HG02610 (cell line): Measurements from ENCODE around the gene VOPP1.
"Not testable (repeated sequence)": the region's sequence is repeated elsewhere in the genome, so short reads cannot be mapped to it uniquely, and the experiment has no call there.

Experiments
- ATAC-seq: cut with Tn5 transposase; IDR thresholded peaks from one replicate; pipeline ENCODE4 v1.9.1; 2021; ENCODE audit warnings: mild to moderate bottlenecking, moderate library complexity; ENCODE audit not compliant: unreplicated experiment

VOPP1 gene

DNA sequence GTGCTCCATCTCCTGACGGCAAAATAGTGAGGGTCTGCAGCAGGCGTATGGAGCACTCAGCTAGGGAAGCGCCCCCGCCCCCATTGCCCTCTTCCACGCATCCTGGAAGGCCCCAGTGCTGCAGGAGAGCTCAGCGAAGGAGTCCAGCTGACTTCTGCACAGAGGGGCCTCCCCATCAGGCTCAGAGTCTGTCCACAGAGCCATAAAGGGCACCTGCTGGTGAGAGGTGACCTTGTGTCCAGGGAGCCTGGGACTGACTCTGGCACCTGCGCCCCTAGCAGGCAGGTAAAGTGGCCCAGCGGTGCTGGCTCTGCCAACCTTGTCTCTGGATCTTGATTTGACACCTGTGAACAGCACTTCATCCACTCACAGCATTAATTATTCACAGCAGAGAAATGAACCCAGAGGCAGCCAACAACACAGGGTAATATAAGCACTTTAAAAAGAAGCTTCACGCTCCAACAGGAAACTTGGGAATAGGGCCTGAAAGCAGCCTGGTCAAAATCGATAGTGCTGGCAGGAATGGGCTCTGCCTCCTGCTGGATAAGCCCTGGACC lies 59.6 kb downstream of the VOPP1 start:
- ATAC-seq: no peak

GRCh38 chr7:55510621-55511020 lies 61.7 kb downstream of the VOPP1 start:
- no peak for ATAC-seq

- not testable (repeated sequence) for ATAC-seq
These were observed 62.1 kb downstream of the VOPP1 start for GRCh38 chr7:55510206-55510605.

DNA sequence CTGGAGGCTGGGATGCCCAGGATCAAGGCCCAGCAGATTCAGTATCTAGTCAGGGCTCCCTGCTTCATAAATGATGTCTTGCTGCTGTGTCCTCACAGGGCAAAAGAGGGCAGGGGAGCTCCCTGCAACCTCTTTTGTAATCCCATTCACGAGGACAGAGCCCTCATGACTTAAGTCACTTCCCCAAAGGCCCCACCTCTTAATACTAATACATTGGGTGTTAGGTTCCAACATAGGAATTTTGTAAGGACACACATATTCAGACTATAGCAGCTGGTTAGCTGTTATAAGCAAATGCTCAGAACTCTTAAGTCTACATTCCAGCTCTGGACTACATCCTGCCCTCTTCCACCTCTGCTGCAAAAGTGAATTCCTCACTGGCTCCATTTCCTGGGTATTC lies 63.0 kb downstream of the VOPP1 start:
- no peak for ATAC-seq

DNA sequence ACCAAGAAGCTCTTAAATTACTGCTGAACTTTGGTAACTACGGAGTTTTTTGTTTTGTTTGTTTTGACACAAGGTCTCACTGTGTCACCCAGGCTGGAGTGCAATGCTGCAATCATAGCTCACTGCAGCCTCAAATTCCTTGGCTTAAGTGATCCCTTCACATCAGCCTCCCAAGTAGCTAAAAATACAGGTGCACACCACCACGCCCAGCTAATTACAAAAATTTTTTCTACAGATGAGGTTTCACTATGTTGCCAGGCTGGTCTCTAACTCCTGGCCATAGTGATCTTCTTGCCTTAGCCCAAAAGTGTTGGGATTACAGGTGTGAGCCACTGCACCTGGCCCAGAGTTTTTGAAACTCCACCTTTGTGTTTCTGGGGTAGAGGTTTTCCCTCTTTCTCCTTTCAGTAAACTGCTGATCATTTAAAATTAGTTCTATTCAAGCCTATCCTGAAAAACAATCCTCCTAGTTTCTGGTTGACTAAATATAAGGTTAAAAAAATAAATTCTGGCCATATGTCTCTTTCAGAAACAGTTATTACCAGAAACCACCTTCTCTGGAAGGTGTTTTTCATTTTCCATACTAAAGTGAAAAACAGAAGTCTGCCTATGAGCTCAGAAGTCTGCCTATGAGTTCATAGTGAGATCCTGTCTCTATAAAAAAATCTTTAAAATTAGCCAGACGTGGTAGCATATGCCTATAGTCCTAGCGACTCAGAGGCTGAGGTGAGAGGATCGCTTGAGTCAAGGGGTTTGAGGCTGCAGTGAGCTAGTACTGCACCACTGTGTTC lies 63.9 kb downstream of the VOPP1 start:
- ATAC-seq: peak; percentile 77

GRCh38 chr7:55507743-55508142 lies 64.6 kb downstream of the VOPP1 start:
- ATAC-seq: no peak

- ATAC-seq: no peak
These were observed 67.2 kb downstream of the VOPP1 start for GRCh38 chr7:55504967-55505658.

GRCh38 chr7:55504093-55504859 lies 68.0 kb downstream of the VOPP1 start:
- ATAC-seq: no peak

DNA sequence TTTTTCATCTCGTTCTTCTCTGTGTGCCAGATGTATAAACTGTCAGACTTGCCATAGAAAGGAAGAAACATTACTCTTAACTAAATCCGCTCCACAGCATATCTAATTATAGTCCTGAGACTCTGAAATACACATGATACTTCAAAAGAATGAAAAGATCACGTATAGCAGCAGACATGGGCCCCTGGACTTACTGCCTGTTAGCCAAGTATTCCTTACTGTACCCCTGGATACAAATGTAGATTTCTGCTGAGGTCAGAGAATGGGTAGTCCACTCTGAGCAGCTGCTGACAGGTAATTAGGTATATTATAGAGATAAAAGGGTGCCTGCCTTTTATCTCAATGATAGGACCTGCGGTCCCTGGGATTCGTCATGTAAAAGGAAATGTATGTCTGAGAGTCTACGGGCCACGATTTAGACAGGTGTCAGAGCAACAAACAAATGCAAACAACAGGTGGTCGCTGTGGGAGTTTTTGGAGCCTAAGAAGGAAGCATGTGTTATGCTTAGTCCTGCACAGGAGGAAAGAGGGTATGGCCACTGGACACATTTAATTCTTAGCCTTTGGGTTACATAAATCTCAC lies 69.4 kb downstream of the VOPP1 start:
- no peak for ATAC-seq

- ATAC-seq: no peak
These were observed 70.0 kb downstream of the VOPP1 start for GRCh38 chr7:55502124-55502857.

DNA sequence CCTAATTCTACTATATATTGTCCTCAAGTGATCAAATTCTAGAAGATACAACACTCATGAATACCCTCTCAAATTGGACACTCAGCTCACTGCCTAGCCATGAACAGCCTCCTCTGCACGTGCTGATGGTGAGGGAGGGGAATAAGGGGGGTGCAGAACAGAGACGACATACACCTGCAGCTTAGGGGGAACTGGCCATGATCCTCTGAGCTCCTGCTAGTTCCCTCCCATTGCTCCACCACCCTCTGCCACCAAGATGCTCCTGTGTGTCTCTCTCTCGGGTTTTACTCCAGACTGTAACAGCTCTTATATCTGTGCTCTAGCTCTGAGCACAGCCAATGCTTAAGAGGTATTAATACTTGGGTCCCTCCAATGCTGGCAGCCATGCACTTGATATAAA lies 70.7 kb downstream of the VOPP1 start:
- no peak for ATAC-seq

DNA sequence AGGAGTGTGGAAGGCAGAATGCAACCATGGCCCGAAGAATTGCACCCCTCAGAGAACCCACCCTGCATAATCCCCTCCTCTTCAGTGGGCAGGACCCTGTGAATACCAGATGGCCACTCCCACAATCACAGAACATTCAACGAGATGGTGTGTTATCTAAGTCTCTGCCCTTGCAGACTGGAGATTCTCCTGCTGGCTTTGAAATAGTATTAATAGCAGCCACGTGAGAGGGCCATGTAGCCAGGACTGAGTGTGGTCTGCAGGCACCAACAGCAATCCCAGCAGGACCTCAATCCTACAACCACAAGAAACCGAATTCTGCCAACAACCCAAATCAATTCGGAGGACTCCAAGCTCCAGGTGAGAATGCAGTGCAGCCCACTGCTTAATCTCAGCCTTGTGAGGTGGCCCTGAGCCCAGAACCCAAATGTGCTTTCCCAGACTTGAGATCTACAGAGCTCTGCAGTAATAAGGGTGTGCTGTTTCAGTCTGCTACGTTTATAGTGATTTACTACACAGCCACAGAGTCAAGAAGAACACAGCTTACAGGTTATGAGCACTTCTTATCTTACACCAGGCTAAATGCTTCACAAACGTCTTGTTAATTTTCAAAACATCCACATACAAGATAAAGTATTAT lies 72.1 kb downstream of the VOPP1 start:
- ATAC-seq: no peak

DNA sequence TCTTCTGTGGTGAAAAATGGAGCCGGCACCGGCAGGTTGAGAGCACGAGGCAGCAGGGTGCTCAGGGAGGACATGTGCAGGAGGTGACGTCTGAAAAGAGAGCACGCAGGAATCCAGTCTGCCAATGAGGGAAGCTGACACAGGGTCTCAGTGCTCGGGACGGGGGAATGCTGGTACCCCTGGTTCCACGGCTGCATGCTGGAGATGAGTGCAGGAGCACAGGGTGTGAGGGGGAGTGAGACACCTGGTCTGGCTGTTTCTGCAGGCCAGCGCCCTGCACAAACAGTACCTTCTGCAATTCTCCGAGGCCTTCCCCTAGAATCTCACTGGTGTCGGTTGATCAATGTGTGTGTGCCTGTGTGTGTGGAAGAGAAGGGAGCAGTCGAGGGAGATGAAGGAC lies 72.7 kb downstream of the VOPP1 start:
- no peak for ATAC-seq

GRCh38 chr7:55498770-55499169 lies 73.5 kb downstream of the VOPP1 start:
- ATAC-seq: no peak

DNA sequence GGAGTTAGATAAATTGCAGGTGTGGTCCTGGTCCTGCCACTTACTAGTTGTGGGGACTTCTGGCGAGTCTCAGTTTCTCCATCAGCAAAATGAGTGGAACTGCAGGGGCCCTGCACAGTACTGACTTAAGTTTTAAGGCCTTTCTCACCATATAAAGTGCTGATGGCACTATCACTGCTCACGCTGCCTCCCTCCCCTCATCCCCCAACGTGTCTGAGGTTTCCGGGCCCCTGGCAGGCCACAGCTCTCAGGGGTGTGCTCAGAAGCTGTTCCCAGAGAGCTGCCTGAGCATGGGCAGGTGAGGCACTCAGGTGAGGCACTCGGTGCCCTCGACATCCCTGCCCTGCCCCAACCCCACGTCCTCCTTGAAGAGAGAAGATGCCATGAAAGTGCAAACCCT lies 74.2 kb downstream of the VOPP1 start:
- no peak for ATAC-seq

GRCh38 chr7:55497521-55497920 lies 74.8 kb downstream of the VOPP1 start:
- no peak for ATAC-seq

GRCh38 chr7:55496906-55497305 lies 75.4 kb downstream of the VOPP1 start:
- ATAC-seq: no peak

- ATAC-seq: no peak
These were observed 77.4 kb downstream of the VOPP1 start for GRCh38 chr7:55494951-55495350.

- ATAC-seq: no peak
These were observed 78.9 kb downstream of the VOPP1 start for GRCh38 chr7:55493408-55493807.

GRCh38 chr7:55491346-55491745 lies 81.0 kb downstream of the VOPP1 start:
- ATAC-seq: no peak
